ENCODE data around the gene KLHL30. TPM values are rescaled to one million over a fixed set of nuclear protein-coding genes. Genes with fewer than 3 reads are reported as not detected.

KLHL30 gene
- total RNA-seq, 1 experiment from 2014 or later, result 0.64 TPM

DNA sequence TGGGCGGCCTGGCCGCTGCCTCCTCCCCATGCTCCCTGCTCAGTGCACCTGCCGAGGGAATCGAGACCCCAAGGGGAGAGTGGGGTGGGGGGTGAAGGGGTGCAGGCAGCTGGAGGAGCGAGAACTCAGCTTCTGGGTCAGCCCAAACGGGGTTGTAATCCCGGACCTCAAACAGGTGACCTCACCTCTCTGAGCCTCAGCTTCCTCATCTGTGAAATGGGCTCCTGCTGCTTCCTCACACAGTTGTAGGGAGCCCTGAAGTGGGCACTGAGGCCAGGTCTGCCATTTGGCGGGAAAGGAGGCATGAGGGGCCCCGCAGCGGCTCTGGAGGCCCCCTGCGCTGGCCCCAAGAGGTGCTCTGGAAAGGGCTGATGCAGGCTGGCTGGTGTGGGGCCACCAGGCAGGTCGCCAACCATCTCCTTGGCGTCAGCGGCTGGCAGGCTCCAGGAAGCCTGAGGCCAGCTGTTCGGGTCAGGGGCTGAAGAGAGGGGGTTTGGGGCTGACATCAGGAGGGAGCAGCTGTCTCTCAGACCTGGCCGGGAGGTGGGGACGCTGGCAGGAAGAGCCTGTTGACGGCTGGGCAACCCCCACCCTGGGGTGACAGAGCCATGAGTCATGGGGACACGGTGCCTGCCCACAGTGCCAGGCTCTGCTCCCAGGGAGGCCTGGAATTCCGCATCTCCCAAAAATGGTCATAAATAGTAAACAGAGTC is 4.9 kb downstream of the KLHL30 start:
- intact Hi-C loops (cut with micrococcal nuclease; ENCODE audit: unreplicated experiment), result loop anchor here (5.0 kb wide), 1 partner anchor 81 kb away; the partner anchor contains the start of gene SCLY
- CTCF ChIA-PET, result no interaction called here
- peak; percentile 89 for DNase-seq
- no peaks in the 10 kb centered on the region for H3K9me3 Mint-ChIP-seq (ENCODE audit: low read depth, unreplicated experiment)
- TF ChIP-seq, protein P1, sequence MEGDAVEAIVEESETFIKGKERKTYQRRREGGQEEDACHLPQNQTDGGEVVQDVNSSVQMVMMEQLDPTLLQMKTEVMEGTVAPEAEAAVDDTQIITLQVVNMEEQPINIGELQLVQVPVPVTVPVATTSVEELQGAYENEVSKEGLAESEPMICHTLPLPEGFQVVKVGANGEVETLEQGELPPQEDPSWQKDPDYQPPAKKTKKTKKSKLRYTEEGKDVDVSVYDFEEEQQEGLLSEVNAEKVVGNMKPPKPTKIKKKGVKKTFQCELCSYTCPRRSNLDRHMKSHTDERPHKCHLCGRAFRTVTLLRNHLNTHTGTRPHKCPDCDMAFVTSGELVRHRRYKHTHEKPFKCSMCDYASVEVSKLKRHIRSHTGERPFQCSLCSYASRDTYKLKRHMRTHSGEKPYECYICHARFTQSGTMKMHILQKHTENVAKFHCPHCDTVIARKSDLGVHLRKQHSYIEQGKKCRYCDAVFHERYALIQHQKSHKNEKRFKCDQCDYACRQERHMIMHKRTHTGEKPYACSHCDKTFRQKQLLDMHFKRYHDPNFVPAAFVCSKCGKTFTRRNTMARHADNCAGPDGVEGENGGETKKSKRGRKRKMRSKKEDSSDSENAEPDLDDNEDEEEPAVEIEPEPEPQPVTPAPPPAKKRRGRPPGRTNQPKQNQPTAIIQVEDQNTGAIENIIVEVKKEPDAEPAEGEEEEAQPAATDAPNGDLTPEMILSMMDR (IDR thresholded peaks at IDR 0.05; ENCODE audit: unreplicated experiment), result no peak
- BruUV-seq (replicated peaks), result no TSS peak
- H3K4me3 Mint-ChIP-seq (ENCODE audit: low read depth, unreplicated experiment), result no peak overlapping the region
- peaks cover 28% of the 10 kb centered on the region for H3K4me1 Mint-ChIP-seq (ENCODE audit: low read depth, unreplicated experiment)
- H3K27me3 Mint-ChIP-seq (ENCODE audit: unreplicated experiment), result no peaks in the 10 kb centered on the region
- H3K27ac Mint-ChIP-seq (ENCODE audit: unreplicated experiment), result no peak overlapping the region
- H3K36me3 Mint-ChIP-seq (ENCODE audit: insufficient read depth, unreplicated experiment), result peaks cover 10% of the 10 kb centered on the region

GRCh38 chr2:238144262-238144661 is 5.8 kb downstream of the KLHL30 start:
- Mint-ChIP-seq H3K9me3 (ENCODE audit: low read depth, unreplicated experiment) (no peaks in the 10 kb centered on the region), H3K27me3 (ENCODE audit: unreplicated experiment) (no peaks in the 10 kb centered on the region), H3K27ac (ENCODE audit: unreplicated experiment) (no peak overlapping the region), H3K4me1 (ENCODE audit: low read depth, unreplicated experiment) (peaks cover 28% of the 10 kb centered on the region), H3K4me3 (ENCODE audit: low read depth, unreplicated experiment) (no peak overlapping the region), H3K36me3 (ENCODE audit: insufficient read depth, unreplicated experiment) (peaks cover 10% of the 10 kb centered on the region)
- no peak for DNase-seq
- intact Hi-C loops (cut with micrococcal nuclease; ENCODE audit: unreplicated experiment), result loop anchor here (5.0 kb wide), 1 partner anchor 82 kb away; the partner anchor contains the start of gene SCLY
- no TSS peak for BruUV-seq (replicated peaks)
- TF ChIP-seq, protein P1 (IDR thresholded peaks at IDR 0.05; ENCODE audit: unreplicated experiment), result no peak
- CTCF ChIA-PET, result no interaction called here

GRCh38 chr2:238145046-238145445 is 6.6 kb downstream of the KLHL30 start:
- BruUV-seq (replicated peaks), result no TSS peak
- H3K36me3 Mint-ChIP-seq (ENCODE audit: insufficient read depth, unreplicated experiment), result peaks cover 10% of the 10 kb centered on the region
- TF ChIP-seq, protein P1 (IDR thresholded peaks at IDR 0.05; ENCODE audit: unreplicated experiment), result no peak
- no peaks in the 10 kb centered on the region for H3K9me3 Mint-ChIP-seq (ENCODE audit: low read depth, unreplicated experiment)
- no peak overlapping the region for H3K4me3 Mint-ChIP-seq (ENCODE audit: low read depth, unreplicated experiment)
- no peaks in the 10 kb centered on the region for H3K27me3 Mint-ChIP-seq (ENCODE audit: unreplicated experiment)
- H3K27ac Mint-ChIP-seq (ENCODE audit: unreplicated experiment), result no peak overlapping the region
- CTCF ChIA-PET, result no interaction called here
- intact Hi-C loops (cut with micrococcal nuclease; ENCODE audit: unreplicated experiment), result no loop called here
- DNase-seq, result no peak
- H3K4me1 Mint-ChIP-seq (ENCODE audit: low read depth, unreplicated experiment), result peaks cover 28% of the 10 kb centered on the region

- CTCF ChIA-PET, result no interaction called here
- H3K36me3 Mint-ChIP-seq (ENCODE audit: insufficient read depth, unreplicated experiment), result peaks cover 10% of the 10 kb centered on the region
- DNase-seq, result peak; percentile 58
- BruUV-seq (replicated peaks), result no TSS peak
- no peak overlapping the region for H3K4me3 Mint-ChIP-seq (ENCODE audit: low read depth, unreplicated experiment)
- H3K27ac Mint-ChIP-seq (ENCODE audit: unreplicated experiment), result no peak overlapping the region
- TF ChIP-seq, protein P1 (IDR thresholded peaks at IDR 0.05; ENCODE audit: unreplicated experiment), result no peak
- no peaks in the 10 kb centered on the region for H3K9me3 Mint-ChIP-seq (ENCODE audit: low read depth, unreplicated experiment)
- intact Hi-C loops (cut with micrococcal nuclease; ENCODE audit: unreplicated experiment), result no loop called here
- H3K4me1 Mint-ChIP-seq (ENCODE audit: low read depth, unreplicated experiment), result peaks cover 28% of the 10 kb centered on the region
- no peaks in the 10 kb centered on the region for H3K27me3 Mint-ChIP-seq (ENCODE audit: unreplicated experiment)
These were observed 7.4 kb downstream of the KLHL30 start for GRCh38 chr2:238145851-238146250.
